Posterior vena cava (tissue), 2 donors: ENCODE results near the gene TRPC3. TPM values are rescaled to one million over a fixed set of nuclear protein-coding genes. Genes with fewer than 3 reads are reported as not detected.

Experiments used
- DNase-seq: peaks from one replicate; pipeline ENCODE4 v3.0.0-alpha.2; 2020; ENCODE audit warnings: low spot score
- intact Hi-C, 2 donors: fragments of 100-400 bp; cut with DNase I; formaldehyde crosslinking; loops; one replicate each; pipeline versions ENCODE4 v1.14.1 to v1.14.2; 2022 to 2023
- long read RNA-seq, 2 donors: library from polyadenylated mRNA; unstranded; transcript quantifications; one replicate each; pipeline ENCODE4 v2.0.0, GENCODE V29; 2020 to 2021
- total RNA-seq, 2 donors: library from RNA; stranded (reverse); fragmentation: NEBNext Ultra II Directional; extraction: Animal tissue kit (Norgen Biotek cat#: 25700); gene quantifications; one replicate each; pipeline ENCODE4 v1.2.1, GENCODE V29; 2021
- donor health status: DM: yes; HTN: yes; CAD: no.
- donor health status: DM: yes; HTN: yes; CAD: no.

TRPC3 gene
- under 1 TPM; 0.24 to 0.42 TPM for total RNA-seq
- long read RNA-seq, donor 1, partial matches to known transcripts, result 0 of 1 reads
- long read RNA-seq, donor 1, other reads (novel, unspliced or antisense), result 0 of 1 reads
- long read RNA-seq, donor 2, result 0 reads

DNA sequence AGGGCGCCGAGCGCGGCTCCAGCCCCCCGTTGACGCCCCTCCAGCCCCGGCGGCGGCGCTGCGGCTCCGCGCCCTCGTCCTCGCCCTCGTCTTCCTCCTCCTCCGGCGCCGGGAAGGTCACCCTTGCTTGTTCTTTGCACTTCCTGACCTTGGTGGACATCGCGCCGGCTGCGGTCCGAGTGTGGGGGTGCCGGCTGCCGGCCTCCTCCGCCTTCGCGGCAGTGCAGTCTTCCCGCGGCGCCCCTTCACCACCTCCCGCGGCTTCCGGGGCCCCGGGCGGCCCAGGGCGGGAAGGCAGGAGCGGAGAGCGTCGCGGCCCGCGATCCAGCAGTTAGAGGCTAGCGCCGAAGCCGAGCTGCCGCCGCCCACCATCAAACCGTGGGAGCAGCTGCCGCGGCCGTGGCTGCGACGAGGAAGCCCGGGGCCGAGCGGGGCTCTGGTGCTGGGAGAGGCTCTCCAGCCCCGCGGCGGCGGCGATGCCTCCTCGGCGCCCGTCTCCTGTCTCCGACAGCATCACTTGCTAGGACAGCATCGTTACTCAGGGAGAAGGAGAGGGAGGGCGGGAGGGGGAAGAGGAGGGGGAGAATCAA is at the start of gene TRPC3:
TSS of gene TRPC3 (minus strand) at position 540 of the 590 bp plus-strand sequence. CDS start at position 160, 380 bp downstream.
- DNase-seq, result peak; percentile 82
- intact Hi-C loops, result no loop called here

DNA sequence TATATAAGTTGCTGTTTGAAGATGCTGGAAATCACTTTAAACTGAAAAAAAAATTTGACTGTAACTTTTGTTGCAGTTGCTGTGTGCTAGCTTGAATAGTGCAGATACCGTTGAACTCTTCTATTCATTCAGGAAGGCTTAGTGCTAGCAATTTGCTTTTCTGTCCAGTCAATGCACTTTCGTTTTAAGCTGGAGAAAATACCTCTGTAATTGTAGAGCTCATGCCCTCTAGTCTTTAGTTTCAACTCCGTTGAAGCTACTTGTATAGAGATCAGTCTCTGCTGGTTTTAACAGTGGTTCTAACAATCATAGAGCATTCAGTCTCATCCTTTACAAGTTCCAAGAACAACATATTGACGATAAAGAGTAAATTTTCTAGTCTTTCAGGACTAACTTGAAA is 49.0 kb upstream of the TRPC3 start:
- no peak for DNase-seq
- intact Hi-C loops, result no loop called here

DNA sequence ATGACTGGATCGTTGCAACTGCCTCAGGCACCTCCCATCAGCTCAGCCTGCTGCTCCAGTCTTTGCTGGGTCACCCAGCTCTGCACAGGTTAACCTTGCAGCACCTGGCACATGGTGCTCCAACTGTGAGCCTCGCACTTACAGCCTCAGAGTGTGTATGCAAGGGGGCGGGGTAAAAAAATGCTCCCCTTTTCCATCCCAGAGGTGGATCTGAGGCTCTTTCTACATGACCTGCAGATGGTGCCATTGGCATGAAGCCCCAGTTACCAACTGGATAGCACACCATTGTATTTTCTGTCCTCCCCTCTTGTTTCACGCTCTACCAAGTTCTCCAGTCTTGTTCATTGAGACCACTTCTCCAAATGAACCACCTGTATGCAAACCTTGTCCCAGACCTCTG is 46.2 kb upstream of the TRPC3 start:
- intact Hi-C loops, result no loop called here

DNA sequence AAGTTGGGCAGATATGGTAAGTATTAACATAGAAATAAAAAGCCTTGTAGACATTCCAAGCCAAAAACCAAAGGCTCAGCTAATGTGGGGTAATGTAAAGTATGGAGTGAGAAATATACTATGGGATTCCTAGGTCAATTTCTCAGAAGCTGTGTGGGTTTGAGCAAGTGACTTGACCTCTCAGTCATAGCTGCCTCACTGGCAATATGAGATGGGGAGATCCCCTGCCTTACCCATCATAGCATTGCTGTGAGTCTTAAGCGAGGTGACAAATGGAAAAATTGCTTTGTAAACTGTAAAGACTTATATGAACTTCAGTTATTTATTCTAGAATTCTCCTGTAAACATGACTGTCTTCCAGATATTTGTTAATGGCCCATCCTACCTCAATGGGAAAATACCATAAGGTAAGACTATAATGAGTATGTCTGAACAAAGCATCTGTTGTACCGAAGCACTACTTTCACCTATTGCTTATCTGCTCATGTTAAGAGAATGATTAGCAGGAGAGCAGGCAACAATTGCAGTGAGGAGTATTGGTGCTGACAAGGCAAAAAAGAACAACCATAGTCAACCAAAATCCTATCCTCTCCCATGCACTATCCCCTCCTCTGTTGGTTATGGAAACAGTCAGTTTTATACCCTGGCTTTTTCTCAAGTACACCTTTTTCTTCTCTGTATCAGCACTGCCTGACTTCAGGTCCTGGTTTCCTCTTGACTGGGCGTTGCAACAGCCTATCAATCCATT is 44.1 kb upstream of the TRPC3 start:
- intact Hi-C loops, result no loop called here
- DNase-seq, result no peak

More for the DNA sequence above, 46.2 kb upstream of the TRPC3 start:
- no peak for DNase-seq

DNA sequence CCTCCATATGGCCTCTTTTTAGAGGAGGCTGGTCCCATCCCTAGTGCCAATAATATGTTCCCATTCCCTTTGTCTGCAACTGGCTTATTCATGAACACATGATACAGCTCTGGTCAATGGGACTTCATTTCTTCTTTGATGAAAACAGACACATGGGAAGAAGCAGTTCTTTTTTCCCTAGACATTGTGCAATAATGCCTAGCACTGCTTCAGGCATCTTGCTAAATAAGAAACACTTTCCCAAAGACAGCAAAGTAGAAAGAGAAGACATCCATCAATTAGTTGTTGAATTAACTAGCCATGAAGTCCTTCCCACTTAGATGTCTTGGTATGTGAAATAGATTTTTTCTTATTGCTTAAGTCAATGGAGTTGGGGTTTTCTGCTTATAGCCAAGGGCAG is 40.1 kb upstream of the TRPC3 start:
- intact Hi-C loops, result no loop called here
- DNase-seq, result no peak

DNA sequence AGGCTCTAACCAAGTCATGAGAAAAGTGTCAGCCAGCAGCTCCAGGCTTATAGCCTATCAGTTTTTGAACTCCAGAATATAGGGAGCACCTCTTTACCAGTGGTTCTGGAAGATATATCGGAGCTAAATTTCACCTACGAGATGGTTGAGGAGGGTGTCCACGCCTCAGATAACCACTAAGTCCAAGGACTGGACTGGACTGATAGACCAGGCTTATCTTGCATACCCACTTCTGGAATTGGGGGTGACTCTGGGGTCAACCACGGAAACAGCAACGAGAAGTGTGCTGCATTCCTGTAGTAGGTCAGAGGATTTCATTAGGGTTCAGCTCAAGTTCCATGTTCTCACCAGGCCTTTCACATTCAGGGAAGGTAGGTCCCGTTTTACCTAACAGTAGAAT is 38.6 kb upstream of the TRPC3 start:
- intact Hi-C loops, result no loop called here
- DNase-seq, result no peak

DNA sequence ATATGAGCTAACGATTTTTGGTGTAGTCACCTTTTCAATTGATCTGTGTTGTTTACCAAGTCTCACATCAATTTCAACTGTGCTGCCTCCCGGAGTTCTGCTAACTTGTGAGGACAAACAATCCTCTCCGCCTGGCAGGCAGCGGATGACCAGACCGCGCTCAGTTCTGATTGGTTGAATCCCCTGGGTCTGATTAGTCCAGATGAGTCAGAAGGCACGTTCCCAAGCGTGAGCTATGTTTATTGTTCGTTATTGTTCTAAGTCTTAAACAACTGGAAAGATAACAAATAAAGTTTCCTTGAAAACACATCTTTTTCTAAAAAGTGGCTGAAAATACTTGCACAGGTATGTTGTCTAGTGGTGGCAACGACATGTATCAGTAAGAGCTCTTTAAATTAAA is 37.9 kb upstream of the TRPC3 start:
- no peak for DNase-seq
- intact Hi-C loops, result no loop called here

DNA sequence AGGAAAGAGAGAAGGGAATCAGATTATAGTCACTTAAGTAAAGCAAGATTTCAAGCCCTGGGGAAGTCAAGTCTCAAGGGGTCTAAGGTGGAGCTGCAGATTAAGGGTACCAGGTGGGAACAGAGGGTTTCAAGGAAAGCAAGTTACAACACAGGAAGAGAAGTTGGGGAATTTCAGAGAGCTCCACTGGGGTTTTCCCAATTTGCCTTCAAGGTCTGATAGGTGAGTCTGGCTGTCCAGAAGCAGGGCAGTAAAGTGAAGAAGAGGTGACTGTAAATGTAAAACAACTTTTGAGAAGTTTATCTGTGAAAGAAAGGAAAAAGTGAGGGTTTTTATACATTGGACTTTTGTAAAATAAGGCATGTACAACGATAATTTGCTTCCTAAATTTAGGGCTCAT is 37.1 kb upstream of the TRPC3 start:
- intact Hi-C loops, result no loop called here
- DNase-seq, result no peak

DNA sequence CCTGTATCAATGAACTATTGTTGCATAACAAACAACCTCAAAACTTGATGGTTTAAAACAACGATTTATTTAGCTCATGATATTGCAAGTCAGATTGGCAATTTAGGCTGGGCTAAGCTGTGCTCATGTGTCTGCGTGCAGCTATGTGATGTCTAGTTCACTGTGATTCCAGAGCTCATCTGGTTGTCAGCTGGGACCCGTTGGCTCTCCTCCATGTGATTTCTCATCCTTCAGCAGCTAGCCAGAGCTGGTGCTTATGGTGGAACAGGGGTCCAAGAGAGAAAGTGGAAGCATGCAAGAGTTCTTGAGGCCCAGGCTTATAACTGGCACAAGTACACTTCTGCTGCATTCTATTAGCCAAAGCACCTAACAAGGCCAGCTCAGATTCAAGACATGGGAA is 28.8 kb upstream of the TRPC3 start:
- intact Hi-C loops, result no loop called here
- DNase-seq, result no peak

DNA sequence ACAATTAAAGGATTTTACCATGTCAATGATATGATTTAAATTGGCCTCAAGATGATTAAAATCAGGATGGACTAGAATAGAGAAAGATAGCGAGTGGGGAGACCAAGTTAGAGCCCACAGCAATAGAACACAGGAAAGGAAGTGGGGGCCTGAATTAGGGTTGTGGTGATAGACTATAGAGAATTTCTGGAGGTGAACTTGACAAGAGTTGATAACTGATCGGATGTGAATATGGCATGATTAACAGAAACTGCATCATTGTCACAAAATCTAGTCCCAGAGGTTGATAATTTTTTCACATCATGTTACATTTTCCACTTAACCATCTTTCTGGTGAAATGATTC is 26.3 kb upstream of the TRPC3 start:
- intact Hi-C loops, result loop anchor here in 1 of 2 donors (5.0 kb wide), 1 partner anchor 144 kb away; no protein-coding TSS in a partner anchor
- no peak for DNase-seq

DNA sequence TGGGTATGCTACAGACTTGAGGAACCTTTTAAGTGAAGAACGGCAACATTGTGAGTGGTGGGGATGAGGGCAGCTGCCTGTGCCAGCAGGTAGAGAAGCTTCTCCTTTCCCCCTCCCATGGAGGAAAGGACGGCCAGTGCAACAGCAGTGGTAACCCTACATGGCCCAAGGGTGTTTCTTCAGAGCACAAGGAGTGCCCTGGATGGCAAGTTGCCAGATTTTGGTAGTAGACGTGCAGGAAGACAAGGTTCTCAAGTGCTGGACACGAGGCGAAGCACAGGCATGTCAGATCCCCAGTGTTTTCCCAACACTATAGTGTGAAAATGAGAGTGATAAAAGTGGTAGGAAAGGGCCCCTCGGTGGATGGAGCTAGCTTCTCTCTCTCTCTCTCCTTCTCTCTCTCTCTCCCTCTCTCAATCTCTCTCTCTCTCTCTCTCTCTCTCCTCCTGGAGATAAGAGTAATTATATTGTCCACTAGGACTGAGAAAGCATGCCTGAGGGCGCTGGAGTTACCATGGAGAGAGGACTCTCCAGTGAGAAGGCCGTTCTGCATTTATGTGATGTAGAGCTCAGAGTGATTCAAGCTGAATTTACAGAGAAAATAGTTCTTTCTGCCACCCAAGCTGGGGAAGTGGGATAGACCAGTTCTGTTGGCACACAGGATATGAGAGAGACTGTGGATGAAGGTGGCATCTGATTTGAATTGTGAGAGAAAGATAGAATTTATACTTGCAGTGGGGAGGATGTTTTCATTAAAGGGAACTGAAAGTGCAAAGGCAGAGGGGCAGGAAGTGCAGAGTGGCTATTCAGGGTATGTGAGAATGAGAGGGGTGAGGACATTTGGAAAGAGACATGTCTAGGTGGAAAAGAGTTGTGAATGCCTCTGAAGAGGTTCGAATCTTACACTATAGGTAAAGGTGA is 25.7 kb upstream of the TRPC3 start:
- intact Hi-C loops, result loop anchor here in 1 of 2 donors (5.0 kb wide), 1 partner anchor 145 kb away; no protein-coding TSS in a partner anchor
- DNase-seq, result no peak

DNA sequence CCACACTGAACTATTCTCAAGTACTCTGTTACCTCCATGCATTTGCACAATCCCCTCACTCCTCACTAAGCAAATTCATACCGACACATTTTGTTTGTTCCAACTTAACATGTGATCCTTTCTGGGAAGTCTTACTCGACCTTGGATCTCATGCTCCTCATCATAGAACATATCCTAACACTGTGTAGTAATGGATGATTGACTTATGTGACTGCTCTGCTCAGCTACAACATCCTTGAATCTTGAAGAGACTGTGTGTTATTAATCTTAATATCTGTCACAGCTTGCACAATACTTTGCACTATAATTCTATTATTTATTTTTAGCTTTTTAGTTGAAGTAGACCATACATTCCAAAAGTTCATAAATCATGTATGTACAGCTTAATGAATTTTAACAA is 23.9 kb upstream of the TRPC3 start:
- no peak for DNase-seq
- intact Hi-C loops, result loop anchor here in 1 of 2 donors (5.0 kb wide), 1 partner anchor 147 kb away; no protein-coding TSS in a partner anchor

DNA sequence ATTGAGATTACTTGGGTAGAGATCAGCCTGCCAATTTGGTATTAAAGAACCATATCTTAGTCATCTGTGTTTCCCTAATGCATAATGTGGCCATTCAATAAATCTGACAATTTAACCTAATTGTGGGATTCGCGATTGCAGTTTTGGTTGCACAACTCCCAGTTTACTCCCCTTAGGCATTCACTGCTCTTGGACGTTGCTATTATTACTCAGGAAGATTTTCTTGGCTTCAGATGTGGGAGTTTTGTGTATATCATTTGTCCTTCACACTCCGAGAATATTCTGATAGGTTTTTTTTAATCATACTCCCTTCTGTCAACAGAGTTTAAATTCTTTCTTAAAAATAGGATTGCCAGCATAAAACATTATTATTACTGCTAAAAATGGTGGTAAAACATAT is 22.0 kb upstream of the TRPC3 start:
- intact Hi-C loops, result loop anchor here in 1 of 2 donors (5.0 kb wide), 1 partner anchor 978 kb away; no protein-coding TSS in a partner anchor
- no peak for DNase-seq

DNA sequence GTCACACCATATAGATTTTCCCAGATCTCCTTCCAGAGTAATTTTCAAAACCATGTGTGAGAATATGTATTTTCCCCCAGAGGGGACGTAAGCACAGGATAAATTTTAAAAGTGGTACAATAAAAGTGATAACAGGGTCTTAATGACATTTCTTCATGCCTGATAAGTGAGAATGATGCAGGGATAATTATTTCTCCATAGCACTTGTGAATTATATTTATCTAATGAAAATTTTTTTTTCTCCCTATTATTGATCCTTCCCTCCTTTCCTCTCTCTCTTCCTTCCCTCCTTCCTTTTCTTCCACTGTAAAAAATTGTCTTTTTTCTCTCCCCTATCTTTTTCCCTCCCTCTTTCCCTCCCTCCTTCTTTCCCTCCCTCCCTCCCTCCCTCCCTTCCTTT is 17.0 kb upstream of the TRPC3 start:
- no peak for DNase-seq
- intact Hi-C loops, result no loop called here

DNA sequence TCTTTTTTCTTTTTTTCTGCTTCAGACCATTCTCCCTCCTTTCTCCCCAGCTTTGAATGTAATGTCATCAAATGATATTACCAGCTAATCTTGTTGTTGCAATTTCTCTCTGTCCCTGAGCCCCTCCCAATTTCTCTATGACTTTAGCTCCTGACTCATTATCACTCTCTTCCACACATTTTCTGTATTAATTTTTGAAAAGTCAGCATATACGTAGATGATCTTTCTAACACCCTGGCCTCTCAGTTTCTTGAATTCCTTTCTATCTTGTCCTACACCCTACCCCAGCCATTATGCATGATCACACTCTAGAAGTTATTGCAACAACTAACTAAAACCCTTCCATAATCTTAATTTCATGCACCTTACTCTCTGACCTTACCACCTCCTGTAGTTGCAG is 13.1 kb upstream of the TRPC3 start:
- intact Hi-C loops, result no loop called here
- no peak for DNase-seq

DNA sequence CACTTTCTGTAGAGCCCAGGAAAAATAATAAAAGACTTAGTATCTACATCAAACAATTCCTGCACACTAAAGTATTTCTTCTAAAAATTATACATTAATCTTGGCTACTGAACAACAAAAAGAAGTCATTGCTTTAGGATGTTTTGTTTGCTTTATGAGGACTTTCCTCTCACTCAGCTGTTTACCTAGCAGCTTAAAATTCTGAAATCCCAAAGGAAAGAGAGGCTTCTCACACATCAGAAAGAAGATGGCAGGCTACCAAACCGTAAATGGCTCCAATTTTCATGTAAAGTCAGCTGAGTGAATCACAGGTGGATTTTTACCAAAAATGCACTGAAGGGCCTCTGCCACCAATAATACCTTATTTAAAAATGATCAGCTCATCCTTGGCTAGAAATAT is 9.0 kb upstream of the TRPC3 start:
- no peak for DNase-seq
- intact Hi-C loops, result no loop called here

DNA sequence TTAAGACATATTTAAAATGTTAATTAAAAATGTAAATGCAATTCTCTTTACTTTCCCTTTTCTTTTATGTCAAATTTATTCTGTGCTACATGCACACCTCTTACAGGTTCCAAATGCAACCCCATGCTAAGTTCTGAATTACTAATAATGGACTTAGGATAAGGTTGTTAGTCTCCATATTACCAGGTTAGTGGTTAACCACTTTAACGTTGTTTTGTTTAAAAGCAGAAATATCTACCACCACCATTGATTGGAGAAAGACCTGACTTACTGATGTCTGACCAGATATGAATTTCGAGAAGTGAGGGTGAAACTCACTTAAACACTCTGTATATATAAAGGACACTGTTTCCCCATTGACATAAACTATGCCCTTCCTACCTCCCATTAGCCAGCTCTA is 6.9 kb upstream of the TRPC3 start:
- intact Hi-C loops, result no loop called here
- DNase-seq, result no peak

DNA sequence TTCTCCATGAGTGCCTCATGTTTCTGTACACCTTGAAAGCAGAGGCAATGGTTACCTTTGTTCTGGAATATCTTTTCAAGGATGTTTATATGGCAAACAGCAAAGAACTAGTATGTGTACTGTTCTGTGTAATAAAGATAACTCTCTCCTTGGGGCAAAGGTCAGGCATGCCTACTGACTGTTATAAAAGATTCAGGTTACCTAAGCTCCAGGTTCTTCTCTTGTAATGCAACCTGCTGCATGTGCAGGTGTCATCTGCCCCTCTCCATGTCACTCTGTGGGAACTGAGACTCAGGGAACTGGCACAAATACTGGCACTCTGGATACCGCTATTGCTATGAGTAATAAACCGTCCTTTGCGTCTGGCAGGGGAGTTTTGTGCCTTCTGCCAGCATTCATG is 5.4 kb upstream of the TRPC3 start:
- intact Hi-C loops, result no loop called here
- DNase-seq, result no peak

DNA sequence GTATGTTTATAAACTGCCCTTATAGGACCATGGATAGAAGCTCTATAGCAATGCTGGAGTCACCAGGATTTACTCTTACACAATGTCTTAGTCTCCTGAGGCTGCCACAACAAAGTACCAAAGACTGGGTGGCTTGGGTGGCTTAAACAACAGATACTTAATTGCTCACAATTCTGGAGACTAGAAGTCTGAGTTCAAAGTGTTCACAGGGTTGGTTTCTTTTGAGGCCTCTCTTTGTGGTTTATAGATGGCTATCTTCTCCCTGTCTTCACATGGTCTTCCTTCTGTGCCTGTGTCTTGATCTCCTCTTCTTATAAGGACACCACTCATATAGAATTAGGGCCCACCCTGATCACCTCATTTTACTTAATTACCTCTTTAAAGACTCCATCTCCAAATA is 2.0 kb upstream of the TRPC3 start:
- intact Hi-C loops, result no loop called here
- no peak for DNase-seq

DNA sequence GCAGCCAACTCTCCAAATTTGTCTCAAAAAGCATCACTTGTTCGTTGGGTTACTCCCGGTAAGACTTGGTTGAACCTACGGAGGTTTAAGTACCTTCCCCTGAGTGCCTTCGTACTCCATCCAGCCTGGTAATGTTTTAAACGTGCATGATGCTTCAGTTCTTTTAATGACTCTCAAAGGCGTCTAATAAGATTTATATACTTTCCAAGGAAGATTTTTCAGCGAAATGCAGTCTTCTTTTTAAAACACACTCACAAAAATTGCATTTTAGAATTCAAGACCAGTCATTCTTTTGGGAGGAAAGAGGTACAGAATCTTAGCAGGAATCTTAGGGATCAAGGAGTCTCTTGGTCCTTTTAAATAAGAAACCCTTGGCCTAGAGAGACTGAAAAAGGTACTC is 430 bp upstream of the TRPC3 start:
- no peak for DNase-seq
- intact Hi-C loops, result no loop called here
